Adrenal gland (tissue), 5 donors: Measurements from ENCODE around the gene PERCC1.

ENCODE experiments used
- CTCF ChIP-seq, 6 experiments: fragments of 450-650 bp in 4 of 6; fragments of 200-600 bp in 2 of 6; sonication (generic) in 1 of 6; IDR thresholded peaks; 1 replicate in 5 of 6; 2 replicates in 1 of 6; pipeline versions ENCODE4 v1.5.1 to v1.8.0; 2016 to 2021; ENCODE audit warnings: antibody characterized with exemption in 6 of 6, mild to moderate bottlenecking in 2 of 6, moderate library complexity in 1 of 6
- POLR2A ChIP-seq, 2 donors: fragments of 450-650 bp; IDR thresholded peaks; one replicate each; pipeline ENCODE4 v1.6.1; 2017; ENCODE audit warnings: antibody characterized with exemption in 2 of 2, mild to moderate bottlenecking in 2 of 2, moderate library complexity in 1 of 2
- donor health status: DM: no; HTN: no; CAD: no.

- no peak for TF ChIP-seq CTCF (IDR thresholded peaks at IDR 0.05)
- TF ChIP-seq POLR2A (IDR thresholded peaks at IDR 0.05) = no peak
Measured at GRCh38 chr16:1437606-1438005, 6.7 kb downstream of the PERCC1 start.
